ENCODE results near the gene PCDHA12. TPM values are rescaled to one million over a fixed set of nuclear protein-coding genes. Genes with fewer than 3 reads are reported as not detected.
"Not testable (repeated sequence)": the region's sequence is repeated elsewhere in the genome, so short reads cannot be mapped to it uniquely, and the experiment has no call there.

Gene PCDHA12
- total and polyA plus RNA-seq, 3 donors from 2014 or later: 1.9 to 4.3 (median 4.0) TPM

GRCh38 chr5:140842798-140843733 lies 32.0 kb upstream of the PCDHA12 start:
- Histone ChIP-seq H3K9me3 (no peaks in the 10 kb centered on the region), H3K4me1 (no peaks in the 10 kb centered on the region), H3K27ac (no peak overlapping the region), H3K4me3 (no peak overlapping the region), H3K27me3 (no peaks in the 10 kb centered on the region), H3K36me3 (ENCODE audit: low read depth, missing control alignments) (no peaks in the 10 kb centered on the region)
- DNase-seq: no peak
- intact Hi-C loops (cut with DNase I; ENCODE audit: low total_unique reads): no loop called here
- WGBS, 2 donors: 24 to 33% methylated on average over 56 to 74 of the region's 87 CpGs
- TF ChIP-seq POLR2A (IDR thresholded peaks at IDR 0.05): no peak

- 11 to 17% methylated on average over 11 to 36 of the region's 48 CpGs for WGBS, 2 donors
These were observed 26.7 kb upstream of the PCDHA12 start, which contains the start of gene PCDHA9 for GRCh38 chr5:140848139-140849102. PCDHA9 (plus strand) TSS chr5:140848382; CDS start chr5:140848496, 114 bp downstream.

GRCh38 chr5:140849831-140850634 lies 25.1 kb upstream of the PCDHA12 start:
- 16 to 38% methylated on average over 18 to 76 of the region's 101 CpGs for WGBS, 2 donors
- H3K4me1 ChIP-seq; intact Hi-C loops (cut with DNase I; ENCODE audit: low total_unique reads); H3K27ac ChIP-seq; DNase-seq; H3K9me3 ChIP-seq; H3K36me3 ChIP-seq (ENCODE audit: low read depth, missing control alignments); H3K27me3 ChIP-seq: not testable (repeated sequence)
- peak overlapping the region in 1 of 2 donors; percentile 32 for H3K4me3 ChIP-seq

More at GRCh38 chr5:140848139-140849102, 26.7 kb upstream of the PCDHA12 start, which contains the start of gene PCDHA9:
- H3K36me3 ChIP-seq (ENCODE audit: low read depth, missing control alignments); intact Hi-C loops (cut with DNase I; ENCODE audit: low total_unique reads); H3K4me1 ChIP-seq; H3K9me3 ChIP-seq; H3K4me3 ChIP-seq; DNase-seq; H3K27ac ChIP-seq; H3K27me3 ChIP-seq: not testable (repeated sequence)

- 14 to 16% methylated on average over 38 to 44 of the region's 44 CpGs for WGBS, 2 donors
- TF ChIP-seq POLR2A (IDR thresholded peaks at IDR 0.05) (no peak), CTCF (IDR thresholded peaks at IDR 0.05) (peak; percentile 5 to 44 (median 39))
- intact Hi-C loops (cut with DNase I; ENCODE audit: low total_unique reads): no loop called here
- Histone ChIP-seq H3K27ac (no peak within 1 kb of the TSS), H3K9me3 (no peaks in the 10 kb centered on the region), H3K4me1 (no peaks in the 10 kb centered on the region), H3K27me3 (no peaks in the 10 kb centered on the region), H3K36me3 (ENCODE audit: low read depth, missing control alignments) (no peaks in the 10 kb centered on the region), H3K4me3 (peak within 1 kb of the TSS; percentile 36 to 38)
- no peak for DNase-seq
These were observed 19.1 kb upstream of the PCDHA12 start, which contains the start of gene PCDHA10 for GRCh38 chr5:140855772-140856674. PCDHA10 (plus strand) TSS chr5:140855897; CDS start chr5:140856049, 152 bp downstream.

GRCh38 chr5:140857177-140857986 lies 17.7 kb upstream of the PCDHA12 start:
- intact Hi-C loops (cut with DNase I; ENCODE audit: low total_unique reads): no loop called here

More at GRCh38 chr5:140857177-140857986, 17.7 kb upstream of the PCDHA12 start:
- 37 to 48% methylated on average over 4 to 70 of the region's 94 CpGs for WGBS, 2 donors
- H3K9me3 ChIP-seq: no peaks in the 10 kb centered on the region
- no peak overlapping the region for H3K27ac ChIP-seq
- H3K27me3 ChIP-seq: no peaks in the 10 kb centered on the region
- DNase-seq: no peak
- H3K4me1 ChIP-seq: no peaks in the 10 kb centered on the region
- TF ChIP-seq POLR2A (IDR thresholded peaks at IDR 0.05) (no peak), CTCF (IDR thresholded peaks at IDR 0.05) (no peak)
- H3K4me3 ChIP-seq: no peak overlapping the region
- no peaks in the 10 kb centered on the region for H3K36me3 ChIP-seq (ENCODE audit: low read depth, missing control alignments)

All from testis (tissue), 3 donors.